OCI-LY7 (cell line): Measurements from ENCODE around the gene FAP. TPM values are rescaled to one million over a fixed set of nuclear protein-coding genes. Genes with fewer than 3 reads are reported as not detected.

Source experiments
- BruUV-seq: library from RNA; stranded (reverse); fragments of 400-500 nt; replicated peaks from 2 replicates; lab custom pipeline; 2021; lab: Mats Ljungman, UMichigan
- CTCF ChIA-PET: fragments of 300-600 bp; sonication (Branson Sonifier 250); formaldehyde crosslinking; loops from one replicate; lab custom pipeline; 2022; ENCODE audit warnings: antibody characterized with exemption; ENCODE audit not compliant: unreplicated experiment; lab: Charles Lee
- POLR2A ChIA-PET: fragments of 300-600 bp; sonication (Branson Sonifier 250); formaldehyde crosslinking; loops from one replicate; lab custom pipeline; 2022; ENCODE audit warnings: antibody characterized with exemption; lab: Charles Lee
- DNase-seq: peaks from one replicate; pipeline ENCODE4 v3.0.0-alpha.2; 2015; ENCODE audit warnings: low spot score
- H2AFZ ChIP-seq: fragments of 200-600 bp; sonication (generic), shearing (Covaris generic); 2 replicates; pipeline ENCODE4 v1.6.1; 2014; ENCODE audit warnings: mild to moderate bottlenecking, antibody characterized with exemption, low read length, moderate library complexity
- H3K27ac ChIP-seq: fragments of 200-600 bp; sonication (generic); 2 replicates; pipeline ENCODE4 v1.5.1; 2014; ENCODE audit warnings: mixed run types, low read depth, mild to moderate bottlenecking, moderate library complexity, low read length, inconsistent platforms; ENCODE audit not compliant: poor library complexity, severe bottlenecking
- H3K36me3 ChIP-seq: fragments of 200-600 bp; sonication (generic); 2 replicates; pipeline ENCODE4 v1.6.1; 2014; ENCODE audit warnings: mild to moderate bottlenecking, antibody characterized with exemption, low read length, moderate library complexity, mixed read lengths; ENCODE audit not compliant: insufficient read depth
- H3K4me1 ChIP-seq: fragments of 200-600 bp; sonication (generic); 2 replicates; pipeline ENCODE4 v1.5.1; 2014; ENCODE audit warnings: mild to moderate bottlenecking, low read length; ENCODE audit not compliant: insufficient read depth, poor library complexity, severe bottlenecking
- H3K4me2 ChIP-seq: fragments of 200-600 bp; sonication (generic); 2 replicates; pipeline ENCODE4 v1.6.1; 2014; ENCODE audit warnings: mild to moderate bottlenecking, low read length
- H3K4me3 ChIP-seq: fragments of 200-600 bp; sonication (generic); 2 replicates; pipeline ENCODE4 v1.5.1; 2014; ENCODE audit warnings: mild to moderate bottlenecking, low read depth, low read length; ENCODE audit not compliant: poor library complexity, severe bottlenecking
- H3K79me2 ChIP-seq: fragments of 200-600 bp; sonication (generic); 2 replicates; pipeline ENCODE4 v1.6.1; 2016; ENCODE audit warnings: low read depth, mild to moderate bottlenecking, low read length, moderate library complexity, mixed read lengths; ENCODE audit not compliant: insufficient read depth
- H3K9me2 ChIP-seq: fragments of 200-600 bp; sonication (generic); 2 replicates; pipeline ENCODE4 v1.6.1; 2016; ENCODE audit warnings: mild to moderate bottlenecking, low read length, mixed read lengths; ENCODE audit not compliant: insufficient read depth
- H3K9me3 ChIP-seq: fragments of 200-600 bp; sonication (generic); 2 replicates; pipeline ENCODE4 v1.6.1; 2014; ENCODE audit warnings: mild to moderate bottlenecking, mixed run types, low read length, mixed read lengths
- H4K20me1 ChIP-seq: fragments of 200-600 bp; sonication (generic); 2 replicates; pipeline ENCODE4 v1.6.1; 2014; ENCODE audit warnings: mild to moderate bottlenecking, antibody characterized with exemption, low read length, moderate library complexity, mixed read lengths; ENCODE audit not compliant: insufficient read depth
- EZH2phosphoT487 ChIP-seq: fragments of 200-600 bp; sonication (generic); IDR thresholded peaks from 2 replicates; pipeline ENCODE4 v1.6.1; 2018; ENCODE audit warnings: low read depth, borderline replicate concordance, mild to moderate bottlenecking, mixed run types, antibody characterized with exemption, low read length, moderate library complexity, mixed read lengths
- intact Hi-C: fragments of 100-400 bp; cut with micrococcal nuclease; formaldehyde crosslinking; loops from one replicate; pipeline ENCODE4 v1.10.0; 2022; ENCODE audit not compliant: unreplicated experiment
- total RNA-seq, 2 experiments: library from RNA; depleted of rRNA in 1 of 2; stranded (reverse); fragments of >200 nt in 1 of 2; shearing (Covaris generic) in 1 of 2; gene quantifications; 2 replicates each; pipeline ENCODE4 v1.2.3, GENCODE V29; 2014 to 2022
- TF ChIP-seq, protein P1 (sequence below): fragments of 200-600 bp; sonication (generic); conservative IDR thresholded peaks from 2 replicates; pipeline ENCODE4 v1.5.1; 2014; ENCODE audit warnings: mild to moderate bottlenecking, antibody characterized with exemption, low read length, moderate library complexity, mixed read lengths

The FAP gene
- total RNA-seq, 2 experiments from 2014 or later, result not detected

DNA sequence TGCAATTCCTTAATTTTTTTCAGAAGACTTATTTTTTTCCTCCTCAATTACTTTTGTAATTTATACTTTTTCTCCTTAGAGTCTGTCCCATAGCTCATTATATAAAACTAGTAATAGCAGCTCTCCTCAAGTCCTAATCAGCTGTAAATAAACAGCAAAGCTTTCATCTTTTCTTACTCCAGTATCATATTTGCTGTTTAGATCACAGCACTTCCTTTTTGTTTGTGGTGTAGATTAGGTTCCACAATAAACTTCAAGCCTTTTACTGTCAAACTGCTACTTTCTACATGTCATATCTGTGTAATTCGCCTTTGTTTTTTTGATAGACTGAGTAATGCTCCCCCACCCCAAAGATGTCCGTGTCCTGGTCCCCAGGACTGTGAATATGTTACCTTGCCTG, 116.7 kb downstream of the FAP start:
- Histone ChIP-seq H3K4me2 (peak overlapping the region; percentile 44), H3K4me1 (peaks cover 15% of the 10 kb centered on the region), H3K4me3 (no peak overlapping the region), H3K9me2 (no peaks in the 10 kb centered on the region), H3K27ac (no peak overlapping the region), H3K36me3 (no peaks in the 10 kb centered on the region), H2AFZ (no peak overlapping the region), H4K20me1 (no peaks in the 10 kb centered on the region), H3K9me3 (no peaks in the 10 kb centered on the region), H3K79me2 (no peaks in the 10 kb centered on the region)
- no peak for DNase-seq
- POLR2A ChIA-PET, result interaction anchor here (0.5 to 2.1 kb wide), 5 partner anchors 9 to 217 kb away, joined by 3 to 9 read pairs (median 3); no protein-coding TSS in a partner anchor
- intact Hi-C loops, result loop anchor here (2.0 kb wide), 1 partner anchor 118 kb away; no protein-coding TSS in a partner anchor
- TF ChIP-seq, protein P1, sequence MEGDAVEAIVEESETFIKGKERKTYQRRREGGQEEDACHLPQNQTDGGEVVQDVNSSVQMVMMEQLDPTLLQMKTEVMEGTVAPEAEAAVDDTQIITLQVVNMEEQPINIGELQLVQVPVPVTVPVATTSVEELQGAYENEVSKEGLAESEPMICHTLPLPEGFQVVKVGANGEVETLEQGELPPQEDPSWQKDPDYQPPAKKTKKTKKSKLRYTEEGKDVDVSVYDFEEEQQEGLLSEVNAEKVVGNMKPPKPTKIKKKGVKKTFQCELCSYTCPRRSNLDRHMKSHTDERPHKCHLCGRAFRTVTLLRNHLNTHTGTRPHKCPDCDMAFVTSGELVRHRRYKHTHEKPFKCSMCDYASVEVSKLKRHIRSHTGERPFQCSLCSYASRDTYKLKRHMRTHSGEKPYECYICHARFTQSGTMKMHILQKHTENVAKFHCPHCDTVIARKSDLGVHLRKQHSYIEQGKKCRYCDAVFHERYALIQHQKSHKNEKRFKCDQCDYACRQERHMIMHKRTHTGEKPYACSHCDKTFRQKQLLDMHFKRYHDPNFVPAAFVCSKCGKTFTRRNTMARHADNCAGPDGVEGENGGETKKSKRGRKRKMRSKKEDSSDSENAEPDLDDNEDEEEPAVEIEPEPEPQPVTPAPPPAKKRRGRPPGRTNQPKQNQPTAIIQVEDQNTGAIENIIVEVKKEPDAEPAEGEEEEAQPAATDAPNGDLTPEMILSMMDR, result no peak
- no peak for TF ChIP-seq EZH2phosphoT487
- BruUV-seq, result no TSS peak
- CTCF ChIA-PET, result no interaction called here

DNA sequence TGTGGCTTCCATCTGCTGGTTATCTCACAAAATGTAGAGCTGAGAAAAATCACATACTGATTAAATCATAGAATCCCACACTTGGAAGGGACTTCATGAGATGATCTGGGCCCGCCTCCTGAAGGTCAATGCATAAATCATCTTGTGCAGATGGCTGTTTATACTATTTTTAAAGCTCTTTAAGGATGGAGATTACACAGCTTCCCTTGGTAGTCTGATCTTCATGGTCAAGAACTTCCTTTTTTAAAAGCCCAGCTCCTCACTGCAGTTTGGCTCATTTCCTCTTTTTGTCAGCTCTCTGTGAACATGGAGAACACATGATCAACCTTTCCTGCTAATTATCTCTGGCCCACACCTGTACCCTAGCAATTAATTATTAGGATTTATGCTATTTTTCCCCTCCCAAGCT, 117.1 kb downstream of the FAP start:
- no peak for TF ChIP-seq EZH2phosphoT487
- TF ChIP-seq, protein P1, result no peak
- peak overlapping the region; percentile 44 for H3K4me2 ChIP-seq
- no peaks in the 10 kb centered on the region for H3K9me2 ChIP-seq
- H2AFZ ChIP-seq, result peak overlapping the region; percentile 60; the same call in 1 of the 2 replicates
- H3K79me2 ChIP-seq, result no peaks in the 10 kb centered on the region
- no TSS peak for BruUV-seq
- H3K4me3 ChIP-seq, result no peak overlapping the region
- no peaks in the 10 kb centered on the region for H3K36me3 ChIP-seq
- peak; percentile 75 for DNase-seq
- H3K9me3 ChIP-seq, result no peaks in the 10 kb centered on the region
- POLR2A ChIA-PET, result interaction anchor here (0.5 to 2.1 kb wide), 6 partner anchors 9 to 216 kb away, joined by 3 to 9 read pairs (median 3); no protein-coding TSS in a partner anchor
- no peaks in the 10 kb centered on the region for H4K20me1 ChIP-seq
- intact Hi-C loops, result loop anchor here (2.0 kb wide), 1 partner anchor 117 kb away; no protein-coding TSS in a partner anchor
- peak overlapping the region; percentile 27 for H3K27ac ChIP-seq
- CTCF ChIA-PET, result no interaction called here
- peaks cover 15% of the 10 kb centered on the region for H3K4me1 ChIP-seq

DNA sequence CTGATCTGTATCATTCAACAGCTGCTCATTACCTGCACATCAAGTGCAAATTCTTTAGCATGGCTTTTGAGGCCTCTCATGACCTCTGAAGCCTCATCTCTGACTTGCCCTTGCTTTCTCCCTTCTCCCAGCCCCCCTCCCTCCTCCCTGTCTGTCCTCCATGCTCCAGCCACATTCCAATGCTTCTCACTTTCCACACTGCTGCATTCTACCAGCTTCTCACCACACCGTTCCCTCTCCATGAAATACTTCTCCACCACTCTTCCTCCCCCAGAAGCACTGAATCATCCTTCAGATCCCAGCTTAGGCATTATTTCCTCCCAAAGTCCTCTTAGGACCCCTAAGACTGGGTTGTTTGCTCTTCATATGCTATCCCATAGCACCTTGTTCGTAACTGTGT, 118.1 kb downstream of the FAP start:
- peak overlapping the region; percentile 60; the same call in 1 of the 2 replicates for H2AFZ ChIP-seq
- no peak overlapping the region for H3K27ac ChIP-seq

More for the DNA sequence above, 118.1 kb downstream of the FAP start:
- Histone ChIP-seq H3K4me2 (no peak overlapping the region), H4K20me1 (no peaks in the 10 kb centered on the region), H3K79me2 (no peaks in the 10 kb centered on the region), H3K36me3 (no peaks in the 10 kb centered on the region), H3K4me3 (no peak overlapping the region), H3K4me1 (peaks cover 15% of the 10 kb centered on the region), H3K9me3 (no peaks in the 10 kb centered on the region), H3K9me2 (no peaks in the 10 kb centered on the region)
- BruUV-seq, result no TSS peak
- CTCF ChIA-PET, result interaction anchor here (1.3 kb wide), 1 partner anchor 538 kb away, joined by 4 read pairs; no protein-coding TSS in a partner anchor
- intact Hi-C loops, result no loop called here
- TF ChIP-seq, protein P1, result no peak
- TF ChIP-seq EZH2phosphoT487, result no peak
- DNase-seq, result no peak
- POLR2A ChIA-PET, result interaction anchor here (0.6 to 0.8 kb wide), 2 partner anchors 9 to 19 kb away, joined by 3 to 4 read pairs; no protein-coding TSS in a partner anchor
